Bronchial epithelial cell (primary cell): ENCODE measurements around the gene CBFA2T2. TPM values are rescaled to one million over a fixed set of nuclear protein-coding genes. Genes with fewer than 3 reads are reported as not detected.

Experiments used
- DNase-seq: peaks from one replicate; pipeline ENCODE4 v3.0.0-alpha.2; 2010; ENCODE audit warnings: low read depth
- FAIRE-seq: peaks from 2 replicates; lab custom pipeline; 2011; peaks lifted over from hg19 to GRCh38; lab: Jason Lieb, UNC
- H3K27me3 ChIP-seq: 2 replicates; pipeline ENCODE4 v1.5.1; 2011; ENCODE audit warnings: low read length; ENCODE audit not compliant: control insufficient read depth, insufficient read depth
- H3K36me3 ChIP-seq: 2 replicates; pipeline ENCODE4 v1.5.1; 2011; ENCODE audit warnings: low read length; ENCODE audit not compliant: control insufficient read depth, insufficient read depth
- H3K4me3 ChIP-seq: 2 replicates; pipeline ENCODE4 v1.5.1; 2011; ENCODE audit warnings: mild to moderate bottlenecking, low read depth, low read length, control low read depth
- CTCF ChIP-seq: IDR thresholded peaks from 2 replicates; pipeline ENCODE4 v1.5.1; 2011; ENCODE audit warnings: mild to moderate bottlenecking, moderate library complexity, low read length, control low read depth, inconsistent platforms; ENCODE audit not compliant: insufficient read depth, severe bottlenecking
- total RNA-seq: library from RNA; depleted of rRNA; stranded (reverse); fragments of >200 nt; gene quantifications from 2 replicates; pipeline ENCODE4 v1.2.1, GENCODE V29; 2014

Gene CBFA2T2
- total RNA-seq, 1 donor from 2014 or later = 5.3 TPM

DNA sequence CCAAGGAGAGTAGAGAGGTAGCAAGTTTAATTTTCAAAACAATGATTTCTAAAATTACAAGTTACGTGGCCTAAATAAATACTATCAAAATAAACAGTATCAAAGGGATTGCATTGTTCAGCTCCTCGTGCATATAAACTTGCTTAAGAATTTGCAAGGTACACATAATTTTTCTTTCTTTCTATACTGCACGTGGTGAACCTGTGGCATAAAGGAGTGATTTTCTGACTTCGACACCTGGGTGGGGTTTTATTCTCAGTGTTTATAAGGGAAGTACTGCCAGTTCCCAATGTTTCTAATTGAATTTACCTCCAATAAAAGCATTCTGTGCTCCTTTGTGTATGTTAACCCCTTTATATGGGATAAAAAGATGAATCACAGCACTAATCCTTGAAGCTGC, 122.1 kb downstream of the CBFA2T2 start:
- FAIRE-seq = no peak
- no peak for DNase-seq
- no peak overlapping the region for H3K4me3 ChIP-seq
- H3K36me3 ChIP-seq = peaks cover 9% of the 10 kb centered on the region
- no peak for TF ChIP-seq CTCF
- H3K27me3 ChIP-seq = no peaks in the 10 kb centered on the region

- no peak for TF ChIP-seq CTCF
- Histone ChIP-seq H3K27me3 (no peaks in the 10 kb centered on the region), H3K4me3 (no peak overlapping the region), H3K36me3 (peaks cover 13% of the 10 kb centered on the region)
- FAIRE-seq (no peak), DNase-seq (no peak)
Measured at GRCh38 chr20:33621717-33622400, 132.0 kb downstream of the CBFA2T2 start.

DNA sequence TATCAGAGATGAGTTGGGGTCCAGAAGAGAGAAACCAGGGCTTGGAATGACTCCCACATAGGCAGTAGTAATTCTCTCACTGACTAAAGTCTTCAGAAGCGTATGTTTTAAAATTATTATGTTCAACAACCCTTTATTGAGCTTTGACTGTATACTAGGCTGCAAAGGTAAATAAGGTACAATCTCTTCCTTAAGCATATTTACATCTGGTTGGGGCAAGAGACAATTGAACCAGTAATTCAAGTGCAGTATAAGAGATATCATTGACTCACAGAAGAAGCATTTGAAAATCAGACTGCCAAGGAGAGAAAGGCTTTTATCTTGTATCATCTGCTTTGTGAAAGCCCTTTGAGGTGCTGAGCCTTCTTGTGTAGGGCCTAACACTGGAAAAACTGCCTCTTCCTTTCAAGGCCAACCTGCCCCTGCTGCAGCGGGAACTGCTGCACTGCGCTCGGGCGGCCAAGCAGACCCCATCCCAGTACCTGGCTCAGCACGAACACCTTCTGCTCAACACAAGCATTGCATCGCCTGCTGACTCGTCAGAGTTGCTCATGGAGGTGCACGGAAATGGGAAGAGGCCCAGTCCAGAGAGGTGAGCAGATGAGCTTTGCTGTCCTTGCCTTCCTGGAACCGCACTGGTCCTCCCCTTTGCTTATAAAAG, 132.9 kb downstream of the CBFA2T2 start:
- Histone ChIP-seq H3K27me3 (no peaks in the 10 kb centered on the region), H3K36me3 (peaks cover 13% of the 10 kb centered on the region), H3K4me3 (no peak overlapping the region)
- no peak for TF ChIP-seq CTCF
- DNase-seq (no peak), FAIRE-seq (no peak)

DNA sequence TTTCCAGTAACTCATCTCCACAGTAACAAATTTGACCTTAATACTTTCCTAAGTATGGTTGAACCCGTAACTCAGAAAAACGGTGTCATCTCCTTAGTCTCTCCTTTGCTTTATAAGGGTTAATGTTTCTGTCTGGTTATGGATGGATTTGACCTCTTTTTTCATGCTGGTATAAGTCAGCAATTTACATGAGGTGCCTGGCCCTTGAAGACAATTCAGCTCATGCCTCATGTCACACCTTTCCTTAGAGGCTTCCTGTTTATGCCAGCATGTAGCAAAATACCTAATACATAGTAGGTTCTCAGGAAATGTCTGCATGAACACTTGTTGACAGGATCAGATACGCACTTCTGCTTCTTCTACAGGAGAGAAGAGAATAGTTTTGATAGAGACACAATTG, 134.5 kb downstream of the CBFA2T2 start:
- Histone ChIP-seq H3K27me3 (no peaks in the 10 kb centered on the region), H3K36me3 (peaks cover 13% of the 10 kb centered on the region), H3K4me3 (no peak overlapping the region)
- TF ChIP-seq CTCF = no peak
- FAIRE-seq (no peak), DNase-seq (no peak)

GRCh38 chr20:33626190-33626589, 136.3 kb downstream of the CBFA2T2 start:
- FAIRE-seq (no peak), DNase-seq (no peak)
- no peak for TF ChIP-seq CTCF
- Histone ChIP-seq H3K36me3 (peaks cover 17% of the 10 kb centered on the region), H3K27me3 (no peaks in the 10 kb centered on the region), H3K4me3 (no peak overlapping the region)
